K562 (cell line): ENCODE measurements around the gene KRTAP2-2. TPM values are rescaled to one million over a fixed set of nuclear protein-coding genes. Genes with fewer than 3 reads are reported as not detected.

Source experiments
- ATAC-seq: fragments of 200-7000 bp; cut with Tn5 transposase; 3 replicates; pipeline ENCODE4 v1.9.1; 2020; ENCODE audit warnings: moderate library complexity
- BruUV-seq: library from RNA; stranded (reverse); fragments of 400-500 nt; replicated peaks from 2 replicates; lab custom pipeline; 2021; lab: Mats Ljungman, UMichigan
- CTCF ChIA-PET: fragments of 300-600 bp; formaldehyde crosslinking; extraction: SDS; loops from one replicate; lab custom pipeline; 2021; ENCODE audit warnings: low intra/inter-chr PET ratio; lab: Yijun Ruan, JAX
- POLR2A ChIA-PET: fragments of 300-600, 350-650 bp; sonication (Branson Sonifier 250); formaldehyde crosslinking; extraction: SDS; loops from one replicate; lab custom pipeline; 2021; ENCODE audit warnings: antibody characterized with exemption, inconsistent platforms; lab: Yijun Ruan, JAX
- DNase-seq, 4 experiments: peaks; one replicate each; pipeline versions ENCODE4 v3.0.0 to v3.0.0-alpha.2; 2011 to 2018; ENCODE audit warnings: low spot score in 3 of 4, mixed read lengths in 3 of 4; ENCODE audit errors: extremely low read depth in 1 of 4
- FAIRE-seq: peaks from 2 replicates; lab custom pipeline; 2011; peaks lifted over from hg19 to GRCh38; lab: Jason Lieb, UNC
- H2AFZ ChIP-seq: 2 replicates; pipeline ENCODE4 v1.6.0; 2011; ENCODE audit warnings: low read depth, low read length, control low read depth, inconsistent platforms
- H3K27ac ChIP-seq: fragments of 200-600 bp; 3 replicates; pipeline ENCODE4 v1.8.0; 2011; ENCODE audit warnings: low read depth, mild to moderate bottlenecking, control low read depth, inconsistent platforms, low read length, moderate library complexity, mixed read lengths; ENCODE audit errors: extremely low read depth
- H3K27me3 ChIP-seq, 2 experiments: fragments of 300-600 bp in 1 of 2; 2 replicates in 1 of 2; 3 replicates in 1 of 2; pipeline versions ENCODE4 v1.6.0 to v1.8.0; 2011; ENCODE audit warnings: inconsistent platforms in 2 of 2, low read length in 2 of 2, mild to moderate bottlenecking in 1 of 2, mixed read lengths in 1 of 2, moderate library complexity in 1 of 2; ENCODE audit not compliant: control insufficient read depth in 2 of 2, insufficient read depth in 2 of 2
- H3K36me3 ChIP-seq: fragments of 300-600 bp; 3 replicates; pipeline ENCODE4 v1.8.0; 2011; ENCODE audit warnings: mild to moderate bottlenecking, low read length, inconsistent platforms; ENCODE audit not compliant: control insufficient read depth, insufficient read depth
- H3K4me1 ChIP-seq, 2 experiments: fragments of 200-600 bp in 1 of 2; replicated peaks in 1 of 2; 2 replicates in 1 of 2; 3 replicates in 1 of 2; pipeline versions ENCODE4 v1.5.1 to v1.8.0; 2011; ENCODE audit warnings: inconsistent platforms in 2 of 2, low read length in 2 of 2, mild to moderate bottlenecking in 1 of 2, mixed read lengths in 1 of 2, moderate library complexity in 1 of 2; ENCODE audit not compliant: control insufficient read depth in 2 of 2, insufficient read depth in 2 of 2
- H3K4me2 ChIP-seq: 2 replicates; pipeline ENCODE4 v1.6.1; 2011; ENCODE audit warnings: low read length, control low read depth, inconsistent platforms, mixed read lengths; ENCODE audit not compliant: insufficient read depth
- H3K4me3 ChIP-seq: fragments of 200-600 bp; sonication (generic), shearing (Covaris generic); 2 replicates; pipeline ENCODE4 v1.5.1; 2016; ENCODE audit warnings: control low read depth, inconsistent platforms
- H3K79me2 ChIP-seq: fragments of 200-600 bp; 3 replicates; pipeline ENCODE4 v1.8.0; 2011; ENCODE audit warnings: low read length, inconsistent platforms; ENCODE audit not compliant: control insufficient read depth, insufficient read depth
- H3K9ac ChIP-seq, 2 experiments: 2 replicates each; pipeline versions ENCODE4 v1.6.0 to v1.6.1; 2011; ENCODE audit warnings: low read depth in 2 of 2, low read length in 2 of 2, control low read depth in 1 of 2, inconsistent platforms in 1 of 2, mild to moderate bottlenecking in 1 of 2, mixed read lengths in 1 of 2; ENCODE audit not compliant: insufficient read depth in 1 of 2
- H3K9me1 ChIP-seq: one replicate; pipeline ENCODE4 v1.6.0; 2011; ENCODE audit warnings: inconsistent platforms, mild to moderate bottlenecking, low read length, moderate library complexity; ENCODE audit not compliant: control insufficient read depth, insufficient read depth
- H3K9me3 ChIP-seq: replicated peaks from 2 replicates; pipeline ENCODE4 v1.5.1; 2011; ENCODE audit warnings: low read depth, low read length, inconsistent platforms; ENCODE audit not compliant: control insufficient read depth, insufficient read depth
- H4K20me1 ChIP-seq: replicated peaks from 2 replicates; pipeline ENCODE4 v1.6.1; 2011; ENCODE audit warnings: low read length, inconsistent platforms, mixed read lengths; ENCODE audit not compliant: control insufficient read depth, insufficient read depth
- CCNT2 ChIP-seq: IDR thresholded peaks from 2 replicates; pipeline ENCODE4 v1.6.1; 2011; ENCODE audit warnings: borderline replicate concordance, low read depth, mild to moderate bottlenecking, moderate library complexity, mixed read lengths, low read length; ENCODE audit not compliant: insufficient read length; ENCODE audit errors: extremely low read depth
- CHAMP1 ChIP-seq: fragments of 450-650 bp; IDR thresholded peaks from 2 replicates; pipeline ENCODE4 v1.6.1; 2016; ENCODE audit warnings: mild to moderate bottlenecking
- GABPB2 ChIP-seq: fragments of 250-450 bp; sonication (Bioruptor Pico); conservative IDR thresholded peaks from 2 replicates; pipeline ENCODE4 v1.5.1; 2021; ENCODE audit warnings: mild to moderate bottlenecking
- GATAD2B ChIP-seq: fragments of 450-650 bp; IDR thresholded peaks from 2 replicates; pipeline ENCODE4 v1.6.1; 2017; ENCODE audit warnings: mild to moderate bottlenecking, borderline replicate concordance
- NELFE ChIP-seq: IDR thresholded peaks from 2 replicates; pipeline ENCODE4 v1.6.1; 2011; ENCODE audit warnings: mild to moderate bottlenecking; ENCODE audit not compliant: insufficient read depth, insufficient read length
- SAFB ChIP-seq: fragments of 200-400 bp; formaldehyde crosslinking; IDR thresholded peaks from 2 replicates; pipeline ENCODE4 v1.6.1; 2017; ENCODE audit warnings: low read depth, low read length, borderline replicate concordance
- SAP30 ChIP-seq: fragments of 200-600 bp; sonication (generic); IDR thresholded peaks from 2 replicates; pipeline ENCODE4 v1.6.1; 2012; ENCODE audit warnings: borderline replicate concordance, low read depth, mild to moderate bottlenecking, moderate library complexity, low read length, control low read depth, inconsistent platforms; ENCODE audit not compliant: insufficient read depth, poor library complexity, severe bottlenecking
- SIN3B ChIP-seq: fragments of 450-650 bp; IDR thresholded peaks from 2 replicates; pipeline ENCODE4 v1.6.1; 2017; ENCODE audit warnings: low read depth, mild to moderate bottlenecking, moderate library complexity
- ZSCAN29 ChIP-seq: fragments of 450-650 bp; IDR thresholded peaks from 2 replicates; pipeline ENCODE4 v1.6.1; 2017
- WGBS: fragments of 100-300 bp; shearing (Covaris generic); methylation state at CpG from one replicate; pipeline ENCODE4 v1.1.6; 2016; ENCODE audit warnings: low coverage, mixed read lengths; ENCODE audit not compliant: insufficient coverage; ENCODE audit errors: missing lambda C conversion rate; 5-methylcytosine and 5-hydroxymethylcytosine counted together
- in situ Hi-C: fragments of 300-500 bp; cut with MboI; formaldehyde crosslinking; loops from 4 replicates; pipeline ENCODE4 v1.15.0; 2018; ENCODE audit warnings: inconsistent platforms, mixed read lengths
- intact Hi-C: fragments of 100-400 bp; cut with micrococcal nuclease; formaldehyde crosslinking; loops from 2 replicates; pipeline ENCODE4 v1.14.2; 2022
- polyA plus RNA-seq, 8 experiments: library from polyadenylated mRNA; depleted of rRNA in 4 of 8; stranded (reverse) in 5 of 8; unstranded in 3 of 8; fragments of >200 nt; fragmentation: Nextera tagmentation in 2 of 8; fragmentation: Illumina TruSeq in 1 of 8; extraction: Ambion mirVana in 2 of 8; extraction: Trizol in 1 of 8; gene quantifications; 2 replicates each; pipeline versions ENCODE4 v1.2.1 to v1.2.3, GENCODE V29; 2011 to 2014; ENCODE audit warnings: inconsistent platforms in 1 of 8, missing spikeins in 1 of 8
- total RNA-seq, 7 experiments: library from RNA; depleted of rRNA in 6 of 7; stranded (reverse); fragments of >200 nt in 6 of 7; fragmentation: Illumina TruSeq in 2 of 7; extraction: Trizol in 2 of 7; gene quantifications; 2 replicates each; pipeline versions ENCODE4 v1.2.1 to v1.2.3, GENCODE V29; 2011 to 2021; ENCODE audit warnings: low replicate concordance in 1 of 7
- TF ChIP-seq, protein P1 (sequence below), 2 experiments: fragments of 250-450 bp in 1 of 2; fragments of 450-650 bp in 1 of 2; sonication (Bioruptor Pico) in 1 of 2; IDR thresholded peaks; 2 replicates each; pipeline versions ENCODE4 v1.6.1 to v1.8.0; 2016 to 2021; ENCODE audit warnings: mild to moderate bottlenecking in 2 of 2, moderate library complexity in 2 of 2, missing compliant biosample characterization in 1 of 2, missing genetic modification characterization in 1 of 2
- TF ChIP-seq, protein P2 (sequence below): fragments of 250-450 bp; sonication (Bioruptor Pico); IDR thresholded peaks from 2 replicates; pipeline ENCODE4 v1.5.0; 2020; ENCODE audit warnings: mild to moderate bottlenecking, borderline replicate concordance

Gene KRTAP2-2
- total and polyA plus RNA-seq, 9 of the 15 experiments (the other 6 are each of a cell fraction or from before 2014, with no cell fraction given) = not detected

DNA sequence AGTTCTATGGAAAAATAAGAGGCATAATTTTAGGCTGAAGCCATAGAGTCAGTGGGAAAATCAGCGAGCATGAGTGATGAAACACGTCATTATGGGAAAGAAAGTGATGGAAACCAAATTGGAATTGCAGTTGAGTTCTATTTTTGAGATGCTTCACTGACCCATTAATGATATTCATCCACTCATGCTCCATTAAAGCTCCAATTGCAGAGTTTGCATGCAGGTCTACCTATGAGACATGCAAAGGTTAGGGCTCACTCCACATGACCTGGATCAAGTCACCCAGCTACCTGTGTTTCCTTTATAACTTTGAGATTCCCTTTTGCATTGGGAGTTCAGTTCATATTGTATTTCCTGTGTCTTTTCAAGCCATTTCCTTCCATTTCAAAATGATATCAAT, 18.6 kb upstream of the KRTAP2-2 start:
- H3K79me2 ChIP-seq = no peaks in the 10 kb centered on the region
- ChIA-PET CTCF (no interaction called here), POLR2A (no interaction called here)
- H3K36me3 ChIP-seq = no peaks in the 10 kb centered on the region
- no peaks in the 10 kb centered on the region for H3K9me1 ChIP-seq
- no peaks in the 10 kb centered on the region for H4K20me1 ChIP-seq
- no peak overlapping the region for H3K4me3 ChIP-seq
- no peaks in the 10 kb centered on the region; a peak in 1 of 5 replicates for H3K27me3 ChIP-seq
- intact Hi-C loops (no loop called here), in situ Hi-C loops (no loop called here)
- no TSS peak for BruUV-seq
- no peak overlapping the region for H3K4me2 ChIP-seq
- DNase-seq = no peak
- TF ChIP-seq SAP30 = no peak
- no peak for TF ChIP-seq ZSCAN29
- TF ChIP-seq SAFB = no peak
- no peak for TF ChIP-seq GATAD2B
- no peak for TF ChIP-seq CHAMP1
- no peak for TF ChIP-seq CCNT2
- TF ChIP-seq NELFE = no peak
- TF ChIP-seq, protein P1, sequence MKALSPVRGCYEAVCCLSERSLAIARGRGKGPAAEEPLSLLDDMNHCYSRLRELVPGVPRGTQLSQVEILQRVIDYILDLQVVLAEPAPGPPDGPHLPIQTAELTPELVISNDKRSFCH (CRISPR knock-in tag; IDR thresholded peaks at IDR 0.05) = no peak
- TF ChIP-seq, protein P1 (tag; IDR thresholded peaks at IDR 0.05) = no peak
- TF ChIP-seq SIN3B = no peak
- TF ChIP-seq GABPB2 (CRISPR knock-in tag) = no peak
- TF ChIP-seq, protein P2, sequence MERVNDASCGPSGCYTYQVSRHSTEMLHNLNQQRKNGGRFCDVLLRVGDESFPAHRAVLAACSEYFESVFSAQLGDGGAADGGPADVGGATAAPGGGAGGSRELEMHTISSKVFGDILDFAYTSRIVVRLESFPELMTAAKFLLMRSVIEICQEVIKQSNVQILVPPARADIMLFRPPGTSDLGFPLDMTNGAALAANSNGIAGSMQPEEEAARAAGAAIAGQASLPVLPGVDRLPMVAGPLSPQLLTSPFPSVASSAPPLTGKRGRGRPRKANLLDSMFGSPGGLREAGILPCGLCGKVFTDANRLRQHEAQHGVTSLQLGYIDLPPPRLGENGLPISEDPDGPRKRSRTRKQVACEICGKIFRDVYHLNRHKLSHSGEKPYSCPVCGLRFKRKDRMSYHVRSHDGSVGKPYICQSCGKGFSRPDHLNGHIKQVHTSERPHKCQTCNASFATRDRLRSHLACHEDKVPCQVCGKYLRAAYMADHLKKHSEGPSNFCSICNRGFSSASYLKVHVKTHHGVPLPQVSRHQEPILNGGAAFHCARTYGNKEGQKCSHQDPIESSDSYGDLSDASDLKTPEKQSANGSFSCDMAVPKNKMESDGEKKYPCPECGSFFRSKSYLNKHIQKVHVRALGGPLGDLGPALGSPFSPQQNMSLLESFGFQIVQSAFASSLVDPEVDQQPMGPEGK = no peak
- H3K27ac ChIP-seq = no peak overlapping the region
- no peaks in the 10 kb centered on the region for H3K9me3 ChIP-seq
- H3K9ac ChIP-seq = no peak overlapping the region
- no peaks in the 10 kb centered on the region for H3K4me1 ChIP-seq
- ATAC-seq = no peak
- FAIRE-seq = no peak
- WGBS = 0% methylated on average over 2 of the region's 2 CpGs
- H2AFZ ChIP-seq = no peak overlapping the region
